GM12864 (cell line): Measurements from ENCODE around the gene CLEC10A.
A peak's percentile ranks its signal among the peaks of the same experiment; 100 is the strongest.

Experiments
- DNase-seq: peaks from one replicate; pipeline ENCODE4 v3.0.0-alpha.2; 2011; ENCODE audit warnings: low read depth
- H3K4me3 ChIP-seq: 2 replicates; pipeline ENCODE4 v1.5.1; 2011; ENCODE audit warnings: mild to moderate bottlenecking, low read depth, low read length, control low read depth
- CTCF ChIP-seq: IDR thresholded peaks from 2 replicates; pipeline ENCODE4 v1.5.1; 2011; ENCODE audit warnings: low read depth, mild to moderate bottlenecking, moderate library complexity, low read length, control low read depth, inconsistent platforms; ENCODE audit errors: missing control alignments

The CLEC10A gene

GRCh38 chr17:7041607-7042500, 38.2 kb downstream of the CLEC10A start:
- TF ChIP-seq CTCF, result no peak
- no peak for DNase-seq
- H3K4me3 ChIP-seq, result peak overlapping the region; percentile 30

- peak; percentile 11 for TF ChIP-seq CTCF
- DNase-seq, result no peak
- H3K4me3 ChIP-seq, result no peak overlapping the region
Measured at GRCh38 chr17:7039832-7040231, 40.2 kb downstream of the CLEC10A start.

GRCh38 chr17:7038025-7038862, 41.8 kb downstream of the CLEC10A start:
- no peak for DNase-seq
- no peak overlapping the region for H3K4me3 ChIP-seq
- TF ChIP-seq CTCF, result no peak

GRCh38 chr17:7035591-7036368, 44.3 kb downstream of the CLEC10A start, which contains the start of gene SLC16A13:
Gene SLC16A13 (plus strand): TSS chr17:7036015. CDS start chr17:7036383, 368 bp downstream.
- H3K4me3 ChIP-seq, result peak within 1 kb of the TSS; percentile 70
- peak; percentile 1 for TF ChIP-seq CTCF
- DNase-seq, result peak; percentile 96

GRCh38 chr17:7034955-7035590, 45.0 kb downstream of the CLEC10A start:
- peak overlapping the region; percentile 70 for H3K4me3 ChIP-seq
- TF ChIP-seq CTCF, result no peak
- DNase-seq, result no peak

- H3K4me3 ChIP-seq, result peak overlapping the region; percentile 13; the same call in 1 of the 2 replicates
- TF ChIP-seq CTCF, result no peak
- DNase-seq, result no peak
Measured at GRCh38 chr17:7029659-7030058, 50.4 kb downstream of the CLEC10A start.
